CD4-positive, alpha-beta T cell treated with Interleukin-10 for 1 hour (primary cell): ENCODE results near the gene FARSA.
A peak's percentile ranks its signal among the peaks of the same experiment; 100 is the strongest.
"Not testable (repeated sequence)": the region's sequence is repeated elsewhere in the genome, so short reads cannot be mapped to it uniquely, and the experiment has no call there.

Source experiments
- DNase-seq: peaks from one replicate; pipeline ENCODE4 v3.0.0-alpha.2; 2020

FARSA gene

DNA sequence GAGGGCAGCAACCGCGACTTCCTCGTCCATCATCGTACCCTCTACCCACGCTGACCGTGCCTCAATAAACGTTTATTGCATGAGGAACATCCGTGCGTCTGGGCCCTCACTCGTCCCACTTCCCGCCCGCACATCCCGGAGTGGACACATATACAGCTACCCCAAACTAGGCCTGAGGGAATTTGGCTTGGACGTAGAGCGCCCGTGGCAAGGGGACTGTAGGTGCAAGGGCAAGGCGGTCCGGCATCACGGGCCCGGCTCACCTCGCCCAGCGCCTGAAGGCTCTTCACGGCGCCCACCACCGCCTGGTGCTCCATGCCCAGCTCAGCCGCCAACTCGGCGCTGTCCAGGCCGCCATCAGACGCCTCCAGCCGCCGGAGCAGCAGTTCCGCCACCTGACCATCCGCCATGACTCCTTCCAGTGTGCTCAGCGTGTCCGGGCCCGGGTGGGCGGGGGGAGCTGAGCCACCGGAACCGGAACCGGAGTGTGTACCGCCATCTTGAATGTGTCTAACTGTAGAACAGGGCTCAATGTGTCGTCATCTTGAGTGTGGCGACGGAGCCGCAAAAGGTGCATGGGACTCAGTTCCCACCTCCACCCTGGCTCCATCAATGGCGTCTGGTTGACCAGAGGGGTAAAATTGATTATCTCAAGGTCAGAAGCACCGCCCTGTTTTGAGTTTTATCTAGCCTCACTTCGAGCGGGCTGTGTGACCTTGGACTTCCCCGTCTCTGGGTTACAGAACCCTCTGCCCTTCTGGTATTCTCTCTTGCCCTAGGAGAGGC is at the start of gene FARSA:
FARSA (minus strand) TSS at position 425 of the 786 bp plus-strand sequence; CDS start at position 410, 15 bp downstream.
- peak; percentile 90 for DNase-seq

GRCh38 chr19:12983091-12983490 is 49.6 kb upstream of the FARSA start:
- no peak for DNase-seq

DNA sequence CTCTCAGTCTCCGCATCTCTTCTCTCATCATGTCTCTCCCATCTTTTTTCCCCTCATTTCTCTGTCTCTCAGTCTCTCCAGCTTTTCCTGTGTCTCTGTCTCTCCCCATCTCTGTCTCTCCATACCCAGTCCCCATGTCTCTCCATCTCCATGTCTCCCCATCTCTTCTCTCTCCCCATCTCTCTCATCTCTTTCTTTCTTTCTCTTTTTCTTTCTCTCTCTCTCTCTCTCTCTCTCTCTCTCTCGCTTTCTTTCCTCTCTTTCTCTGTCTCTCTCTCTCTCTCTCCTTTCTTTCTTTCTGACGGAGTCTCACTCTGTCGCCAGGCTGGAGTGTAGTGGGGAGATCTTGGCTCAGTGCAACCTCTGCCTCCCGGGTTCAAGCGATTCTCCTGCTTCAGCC is 49.1 kb upstream of the FARSA start:
- DNase-seq: no peak

DNA sequence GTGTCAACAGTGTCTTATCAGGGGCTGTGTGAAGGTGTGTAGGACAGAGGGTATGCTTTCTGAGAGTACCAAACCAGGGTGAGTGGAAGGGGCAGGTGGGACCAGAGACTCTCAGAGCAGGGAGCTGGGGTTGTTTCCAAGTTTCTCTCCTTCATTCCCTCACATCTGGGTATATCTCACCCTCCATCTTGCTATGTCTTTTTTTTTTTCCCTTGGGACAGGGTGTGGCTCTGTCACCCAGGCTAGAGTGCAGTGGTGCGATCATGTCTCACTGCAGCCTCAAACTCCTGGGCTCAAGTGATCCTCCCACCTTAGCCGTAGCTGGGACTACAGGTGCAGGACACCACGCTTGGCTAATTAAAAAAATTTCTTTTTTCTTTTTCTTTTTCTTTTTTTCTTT is 46.5 kb upstream of the FARSA start:
- no peak for DNase-seq

- DNase-seq: not testable (repeated sequence)
Observed at GRCh38 chr19:12976109-12976508, 42.6 kb upstream of the FARSA start.

DNA sequence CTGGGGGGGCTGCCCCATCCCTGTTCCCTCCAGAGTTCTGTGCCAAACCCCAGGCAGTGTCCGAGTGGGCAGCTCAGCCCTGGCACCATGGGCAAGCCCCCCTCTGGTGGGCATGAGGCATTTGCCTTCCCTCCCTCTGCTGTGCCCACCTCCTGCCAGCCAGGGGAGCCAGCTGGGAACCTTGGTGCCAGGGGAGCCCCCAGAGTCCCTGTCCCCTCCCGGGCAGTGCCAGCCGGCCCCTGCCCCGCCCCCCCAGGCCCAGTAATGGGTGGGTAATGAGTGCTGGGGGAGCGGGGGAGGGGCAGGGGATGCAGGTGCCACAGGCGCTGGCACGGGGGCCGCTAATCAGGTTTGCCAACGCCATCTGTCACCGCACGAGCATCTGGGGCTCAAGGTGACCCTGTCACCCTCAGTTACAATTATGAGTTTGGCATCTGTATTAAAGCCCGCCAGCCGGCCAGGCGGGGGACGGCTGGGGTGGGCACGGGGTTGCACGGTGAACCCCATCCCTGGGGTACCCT is 41.8 kb upstream of the FARSA start:
- DNase-seq: no peak

GRCh38 chr19:12974301-12975220 is 41.0 kb upstream of the FARSA start:
- no peak for DNase-seq

DNA sequence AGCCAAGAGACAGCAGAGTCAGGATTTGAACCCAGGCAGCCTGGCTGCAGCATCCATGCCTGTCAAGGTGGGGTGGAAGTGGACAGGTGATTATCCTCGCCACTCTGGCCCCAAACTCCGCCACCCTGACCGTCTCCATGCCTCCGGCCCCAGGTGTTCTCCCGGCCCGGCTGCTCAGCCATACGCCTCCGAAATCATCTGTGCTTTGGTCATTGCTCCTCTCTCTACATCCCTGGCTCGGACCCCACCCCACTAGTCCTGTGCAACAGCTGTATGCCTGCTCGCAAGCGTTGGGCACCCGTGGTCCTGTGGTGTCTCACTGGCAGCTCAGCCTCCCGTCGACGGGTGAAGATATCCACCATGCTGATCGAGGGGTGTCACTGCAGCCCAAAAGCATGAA is 39.7 kb upstream of the FARSA start:
- DNase-seq: no peak

- no peak for DNase-seq
Observed at GRCh38 chr19:12970070-12970820, 36.7 kb upstream of the FARSA start.

GRCh38 chr19:12969292-12969988 is 35.9 kb upstream of the FARSA start, which contains the start of gene DAND5:
TSS of gene DAND5 (plus strand) at chr19:12969576. CDS start at chr19:12969661, 85 bp downstream.
- no peak for DNase-seq

GRCh38 chr19:12967907-12968306 is 34.4 kb upstream of the FARSA start:
- no peak for DNase-seq

DNA sequence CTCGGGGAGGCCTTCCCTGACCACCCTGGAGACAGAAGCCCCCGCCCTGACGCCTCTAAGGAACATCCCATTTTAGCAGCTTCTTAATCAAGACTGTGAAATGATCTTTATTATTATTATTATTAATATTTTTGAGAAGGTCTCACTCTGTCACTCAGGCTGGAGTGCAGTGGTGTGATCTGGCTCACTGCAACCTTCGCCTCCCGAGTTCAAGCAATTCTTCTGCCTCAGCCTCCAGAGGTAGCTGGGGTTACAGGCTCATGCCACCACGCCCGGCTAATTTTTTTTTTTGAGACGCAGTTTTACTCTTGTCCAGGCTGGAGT is 32.3 kb upstream of the FARSA start:
- DNase-seq: no peak

DNA sequence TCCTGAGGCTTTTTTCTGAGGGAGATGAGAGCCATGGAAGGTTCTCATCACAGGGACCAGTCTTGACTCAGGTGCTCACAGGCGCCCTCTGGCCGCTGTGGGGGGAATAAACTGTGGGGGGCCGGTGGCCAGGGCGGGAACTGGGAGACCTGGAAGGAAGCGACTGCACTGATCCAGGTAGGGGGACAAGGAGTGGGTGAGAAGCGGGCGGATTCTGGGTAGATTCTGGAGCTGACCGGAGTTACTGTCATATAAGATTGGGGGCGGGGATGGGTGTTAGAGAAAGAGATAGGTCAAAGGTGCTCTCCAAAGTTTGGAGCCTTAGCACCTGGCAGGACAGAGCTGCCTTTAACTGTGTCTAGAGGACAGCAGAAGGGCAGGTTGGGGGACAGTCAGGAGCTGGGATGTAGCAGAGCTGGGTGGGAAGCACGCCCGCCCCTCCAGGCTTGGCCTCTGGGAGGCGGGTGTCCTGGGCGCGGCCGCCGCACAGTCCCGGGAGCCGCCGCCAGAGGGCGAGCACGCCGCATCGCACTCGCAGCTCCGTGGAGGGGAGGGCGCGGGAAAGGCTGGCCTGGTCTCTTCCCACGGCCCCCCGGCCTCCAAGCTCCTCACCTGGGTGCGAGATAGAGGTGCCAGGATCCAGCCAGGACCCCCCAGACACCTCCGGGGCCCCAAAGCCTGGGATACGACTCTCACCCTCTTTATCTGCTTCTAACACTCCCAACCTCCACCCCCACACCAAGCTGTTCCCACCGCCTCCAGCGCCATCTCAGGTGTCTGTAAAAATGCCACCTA is 31.7 kb upstream of the FARSA start:
- DNase-seq: peak; percentile 85

- no peak for DNase-seq
Observed at GRCh38 chr19:12959481-12959880, 26.0 kb upstream of the FARSA start.

GRCh38 chr19:12957389-12957952 is 24.0 kb upstream of the FARSA start:
- not testable (repeated sequence) for DNase-seq

DNA sequence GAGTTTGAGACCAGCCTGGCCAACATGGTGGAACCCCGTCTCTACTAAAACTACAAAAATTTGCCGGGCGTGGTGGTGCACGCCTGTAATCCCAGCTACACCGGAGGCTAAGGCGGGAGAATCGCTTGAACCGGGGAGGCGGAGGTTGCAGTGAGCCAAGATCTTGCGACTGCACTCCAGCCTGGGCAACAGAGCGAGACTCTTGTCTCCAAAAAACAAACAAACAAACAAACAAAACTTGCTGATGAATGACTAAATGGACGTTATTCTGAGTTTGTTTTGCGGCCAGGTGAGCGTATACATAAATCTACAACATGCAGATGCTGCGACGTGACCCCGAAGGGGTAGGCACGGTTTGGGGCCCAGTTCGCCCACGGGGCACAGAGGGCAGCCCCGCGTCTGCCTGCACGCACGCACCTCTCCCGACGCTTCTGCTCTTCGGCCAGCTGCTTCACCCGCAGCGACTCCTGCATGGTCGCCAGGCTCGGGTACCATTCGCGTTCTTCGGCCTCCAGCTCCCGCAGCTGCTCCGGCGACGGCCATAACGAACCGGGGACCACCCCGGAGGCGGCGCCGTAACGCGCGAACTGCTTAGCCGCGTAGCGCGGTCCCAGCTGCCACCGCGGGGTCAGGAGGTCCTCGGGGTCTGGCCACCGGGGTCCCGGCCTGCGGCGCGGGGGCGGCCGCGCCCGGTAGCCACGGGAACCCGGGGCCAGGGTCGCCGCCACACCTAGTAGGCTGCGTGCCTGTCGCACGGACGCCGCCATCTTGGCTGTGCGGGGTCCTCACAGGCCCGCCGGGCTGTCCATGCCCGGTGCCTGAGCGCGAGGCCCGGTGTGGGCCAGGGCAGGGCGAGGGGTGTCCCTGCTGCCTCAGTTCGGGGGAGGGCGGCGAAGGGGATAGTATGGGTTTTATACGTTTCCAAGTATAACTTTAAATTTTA is 23.2 kb upstream of the FARSA start, which contains the start of gene GADD45GIP1:
GADD45GIP1 (minus strand) TSS at position 778 of the 943 bp plus-strand sequence; CDS start at position 767, 11 bp downstream.
- DNase-seq: peak; percentile 84

GRCh38 chr19:12955996-12956395 is 22.5 kb upstream of the FARSA start:
- DNase-seq: no peak

- not testable (repeated sequence) for DNase-seq
Observed at GRCh38 chr19:12955575-12955974, 22.1 kb upstream of the FARSA start.

DNA sequence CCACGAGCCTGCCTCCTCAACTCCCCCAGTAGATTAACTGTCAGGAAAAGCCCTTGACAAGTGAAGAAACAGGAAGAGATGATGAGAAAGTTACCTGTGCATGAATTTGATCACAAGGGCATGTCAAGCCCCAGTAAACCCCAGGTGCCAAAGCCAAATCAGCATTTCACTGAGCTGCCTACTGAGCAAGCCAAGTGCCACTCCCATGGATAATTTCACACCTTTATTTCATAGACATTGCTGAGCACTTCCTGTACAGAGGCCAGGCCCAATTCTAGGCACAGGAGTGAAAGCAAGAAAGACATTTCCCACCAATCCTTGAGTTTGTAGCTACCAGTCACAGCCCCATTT is 21.1 kb upstream of the FARSA start:
- DNase-seq: no peak
